22Rv1 (cell line): ENCODE measurements around the gene ICAM3.

Experiments used
- H3K27ac ChIP-seq: fragments of 450-650 bp; 2 replicates; pipeline ENCODE4 v1.5.1; 2017
- ZFX ChIP-seq: fragments of 450-650 bp; IDR thresholded peaks from 2 replicates; pipeline ENCODE4 v1.6.1; 2017; ENCODE audit warnings: antibody characterized with exemption, borderline replicate concordance
- TF ChIP-seq, protein P1 (sequence below): fragments of 450-650 bp; IDR thresholded peaks from 2 replicates; pipeline ENCODE4 v1.5.1; 2017; ENCODE audit warnings: mild to moderate bottlenecking

Gene ICAM3

DNA sequence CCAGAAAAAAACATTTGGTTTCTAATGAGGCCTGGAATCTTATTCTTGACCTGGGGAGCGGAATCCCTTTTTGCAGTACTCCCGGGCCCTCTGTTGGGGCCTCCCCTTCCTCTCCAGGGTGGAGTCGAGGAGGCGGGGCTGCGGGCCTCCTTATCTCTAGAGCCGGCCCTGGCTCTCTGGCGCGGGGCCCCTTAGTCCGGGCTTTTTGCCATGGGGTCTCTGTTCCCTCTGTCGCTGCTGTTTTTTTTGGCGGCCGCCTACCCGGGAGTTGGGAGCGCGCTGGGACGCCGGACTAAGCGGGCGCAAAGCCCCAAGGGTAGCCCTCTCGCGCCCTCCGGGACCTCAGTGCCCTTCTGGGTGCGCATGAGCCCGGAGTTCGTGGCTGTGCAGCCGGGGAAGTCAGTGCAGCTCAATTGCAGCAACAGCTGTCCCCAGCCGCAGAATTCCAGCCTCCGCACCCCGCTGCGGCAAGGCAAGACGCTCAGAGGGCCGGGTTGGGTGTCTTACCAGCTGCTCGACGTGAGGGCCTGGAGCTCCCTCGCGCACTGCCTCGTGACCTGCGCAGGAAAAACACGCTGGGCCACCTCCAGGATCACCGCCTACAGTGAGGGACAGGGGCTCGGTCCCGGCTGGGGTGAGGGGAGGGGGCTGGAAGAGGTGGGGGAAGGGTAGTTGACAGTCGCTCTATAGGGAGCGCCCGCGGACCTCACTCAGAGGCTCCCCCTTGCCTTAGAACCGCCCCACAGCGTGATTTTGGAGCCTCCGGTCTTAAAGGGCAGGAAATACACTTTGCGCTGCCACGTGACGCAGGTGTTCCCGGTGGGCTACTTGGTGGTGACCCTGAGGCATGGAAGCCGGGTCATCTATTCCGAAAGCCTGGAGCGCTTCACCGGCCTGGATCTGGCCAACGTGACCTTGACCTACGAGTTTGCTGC, 52.4 kb downstream of the ICAM3 start, which contains the start of gene ICAM4:
Gene ICAM4 (plus strand): TSS at position 153 of the 935 bp plus-strand sequence. CDS start 58 bp downstream, at position 211.
- no peak within 1 kb of the TSS for H3K27ac ChIP-seq
- TF ChIP-seq ZFX = no peak
- TF ChIP-seq, protein P1, sequence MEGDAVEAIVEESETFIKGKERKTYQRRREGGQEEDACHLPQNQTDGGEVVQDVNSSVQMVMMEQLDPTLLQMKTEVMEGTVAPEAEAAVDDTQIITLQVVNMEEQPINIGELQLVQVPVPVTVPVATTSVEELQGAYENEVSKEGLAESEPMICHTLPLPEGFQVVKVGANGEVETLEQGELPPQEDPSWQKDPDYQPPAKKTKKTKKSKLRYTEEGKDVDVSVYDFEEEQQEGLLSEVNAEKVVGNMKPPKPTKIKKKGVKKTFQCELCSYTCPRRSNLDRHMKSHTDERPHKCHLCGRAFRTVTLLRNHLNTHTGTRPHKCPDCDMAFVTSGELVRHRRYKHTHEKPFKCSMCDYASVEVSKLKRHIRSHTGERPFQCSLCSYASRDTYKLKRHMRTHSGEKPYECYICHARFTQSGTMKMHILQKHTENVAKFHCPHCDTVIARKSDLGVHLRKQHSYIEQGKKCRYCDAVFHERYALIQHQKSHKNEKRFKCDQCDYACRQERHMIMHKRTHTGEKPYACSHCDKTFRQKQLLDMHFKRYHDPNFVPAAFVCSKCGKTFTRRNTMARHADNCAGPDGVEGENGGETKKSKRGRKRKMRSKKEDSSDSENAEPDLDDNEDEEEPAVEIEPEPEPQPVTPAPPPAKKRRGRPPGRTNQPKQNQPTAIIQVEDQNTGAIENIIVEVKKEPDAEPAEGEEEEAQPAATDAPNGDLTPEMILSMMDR = no peak

DNA sequence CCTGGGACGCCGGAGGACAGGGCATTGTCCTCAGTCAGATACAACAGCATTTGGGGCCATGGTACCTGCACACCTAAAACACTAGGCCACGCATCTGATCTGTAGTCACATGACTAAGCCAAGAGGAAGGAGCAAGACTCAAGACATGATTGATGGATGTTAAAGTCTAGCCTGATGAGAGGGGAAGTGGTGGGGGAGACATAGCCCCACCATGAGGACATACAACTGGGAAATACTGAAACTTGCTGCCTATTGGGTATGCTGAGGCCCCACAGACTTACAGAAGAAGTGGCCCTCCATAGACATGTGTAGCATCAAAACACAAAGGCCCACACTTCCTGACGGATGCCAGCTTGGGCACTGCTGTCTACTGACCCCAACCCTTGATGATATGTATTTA, 54.0 kb downstream of the ICAM3 start:
- H3K27ac ChIP-seq = no peak overlapping the region
- TF ChIP-seq, protein P1 = no peak
- no peak for TF ChIP-seq ZFX

DNA sequence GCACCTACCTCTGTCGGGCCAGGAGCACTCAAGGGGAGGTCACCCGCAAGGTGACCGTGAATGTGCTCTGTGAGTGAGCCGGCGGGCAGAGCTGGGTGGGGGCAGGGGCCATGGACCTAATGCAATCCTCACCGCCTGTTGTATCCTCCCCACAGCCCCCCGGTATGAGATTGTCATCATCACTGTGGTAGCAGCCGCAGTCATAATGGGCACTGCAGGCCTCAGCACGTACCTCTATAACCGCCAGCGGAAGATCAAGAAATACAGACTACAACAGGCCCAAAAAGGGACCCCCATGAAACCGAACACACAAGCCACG, 54.5 kb downstream of the ICAM3 start:
- TF ChIP-seq, protein P1 = no peak
- TF ChIP-seq ZFX = no peak

DNA sequence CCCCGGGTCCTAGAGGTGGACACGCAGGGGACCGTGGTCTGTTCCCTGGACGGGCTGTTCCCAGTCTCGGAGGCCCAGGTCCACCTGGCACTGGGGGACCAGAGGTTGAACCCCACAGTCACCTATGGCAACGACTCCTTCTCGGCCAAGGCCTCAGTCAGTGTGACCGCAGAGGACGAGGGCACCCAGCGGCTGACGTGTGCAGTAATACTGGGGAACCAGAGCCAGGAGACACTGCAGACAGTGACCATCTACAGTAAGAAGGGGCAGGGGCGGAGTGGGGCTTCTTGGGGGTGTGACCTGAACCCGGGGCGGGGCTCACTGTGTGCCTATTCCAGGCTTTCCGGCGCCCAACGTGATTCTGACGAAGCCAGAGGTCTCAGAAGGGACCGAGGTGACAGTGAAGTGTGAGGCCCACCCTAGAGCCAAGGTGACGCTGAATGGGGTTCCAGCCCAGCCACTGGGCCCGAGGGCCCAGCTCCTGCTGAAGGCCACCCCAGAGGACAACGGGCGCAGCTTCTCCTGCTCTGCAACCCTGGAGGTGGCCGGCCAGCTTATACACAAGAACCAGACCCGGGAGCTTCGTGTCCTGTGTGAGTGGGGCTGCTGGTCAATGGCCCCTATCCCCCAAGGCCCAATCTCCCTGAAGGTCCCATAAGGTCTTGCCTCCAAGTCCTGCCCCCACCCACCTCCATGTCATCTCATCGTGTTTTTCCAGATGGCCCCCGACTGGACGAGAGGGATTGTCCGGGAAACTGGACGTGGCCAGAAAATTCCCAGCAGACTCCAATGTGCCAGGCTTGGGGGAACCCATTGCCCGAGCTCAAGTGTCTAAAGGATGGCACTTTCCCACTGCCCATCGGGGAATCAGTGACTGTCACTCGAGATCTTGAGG, 55.1 kb downstream of the ICAM3 start:
- no peak overlapping the region for H3K27ac ChIP-seq
- no peak for TF ChIP-seq ZFX
- TF ChIP-seq, protein P1 = no peak

More for the DNA sequence above, 54.5 kb downstream of the ICAM3 start:
- no peak overlapping the region for H3K27ac ChIP-seq
